Stimulated activated CD4-positive, alpha-beta T cell treated with anti-CD3 and anti-CD28 coated beads, Interleukin-1b, Interleukin-23, amount 100 ng/mL, for 24 hours (primary cell): Measurements from ENCODE around the gene NHLH2.

Experiments
- DNase-seq, 4 experiments: peaks; one replicate each; pipeline ENCODE4 v3.0.0-alpha.2; 2020; ENCODE audit warnings: low read depth in 4 of 4, low spot score in 1 of 4

NHLH2 gene

GRCh38 chr1:115840605-115841460, at the start of gene NHLH2:
Gene NHLH2 (minus strand): TSS chr1:115841126. CDS start chr1:115838372, 2,754 bp downstream.
- DNase-seq, result no peak

- no peak for DNase-seq
These were observed 49.7 kb upstream of the NHLH2 start for GRCh38 chr1:115890580-115890979.

- no peak for DNase-seq
These were observed 48.0 kb upstream of the NHLH2 start for GRCh38 chr1:115888976-115889375.

GRCh38 chr1:115882913-115883902, 42.3 kb upstream of the NHLH2 start:
- DNase-seq, result no peak

- DNase-seq, result no peak
These were observed 40.2 kb upstream of the NHLH2 start for GRCh38 chr1:115880981-115881672.

- DNase-seq, result no peak
These were observed 39.1 kb upstream of the NHLH2 start for GRCh38 chr1:115879977-115880376.

- DNase-seq, result no peak
These were observed 36.6 kb upstream of the NHLH2 start for GRCh38 chr1:115877511-115877910.

GRCh38 chr1:115874904-115875303, 34.0 kb upstream of the NHLH2 start:
- no peak for DNase-seq

- DNase-seq, result no peak
These were observed 33.6 kb upstream of the NHLH2 start for GRCh38 chr1:115874497-115874896.

GRCh38 chr1:115873184-115873583, 32.3 kb upstream of the NHLH2 start:
- DNase-seq, result no peak

- no peak for DNase-seq
These were observed 28.1 kb upstream of the NHLH2 start for GRCh38 chr1:115869064-115869463.

GRCh38 chr1:115867216-115867615, 26.3 kb upstream of the NHLH2 start:
- no peak for DNase-seq

GRCh38 chr1:115865704-115866380, 24.9 kb upstream of the NHLH2 start:
- no peak for DNase-seq

GRCh38 chr1:115862403-115862802, 21.5 kb upstream of the NHLH2 start:
- no peak for DNase-seq

- DNase-seq, result no peak
These were observed 13.1 kb upstream of the NHLH2 start for GRCh38 chr1:115854005-115854404.

GRCh38 chr1:115850937-115851336, 10.0 kb upstream of the NHLH2 start:
- no peak for DNase-seq

GRCh38 chr1:115847787-115848186, 6.9 kb upstream of the NHLH2 start:
- no peak for DNase-seq

- DNase-seq, result no peak
These were observed 2.0 kb upstream of the NHLH2 start for GRCh38 chr1:115842948-115843347.

GRCh38 chr1:115839679-115840237, 1.2 kb downstream of the NHLH2 start:
- no peak for DNase-seq

GRCh38 chr1:115839029-115839678, 1.8 kb downstream of the NHLH2 start:
- DNase-seq, result no peak
